HG03280 (cell line): ENCODE data around the gene STXBP5.
A peak's percentile ranks its signal among the peaks of the same experiment; 100 is the strongest.

Experiments
- ATAC-seq: cut with Tn5 transposase; IDR thresholded peaks from one replicate; pipeline ENCODE4 v1.9.1; 2021; ENCODE audit warnings: mild to moderate bottlenecking, moderate library complexity; ENCODE audit not compliant: unreplicated experiment

Gene STXBP5

GRCh38 chr6:147418523-147418922 lies 214.3 kb downstream of the STXBP5 start:
- ATAC-seq: no peak

- no peak for ATAC-seq
These were observed 217.7 kb downstream of the STXBP5 start for GRCh38 chr6:147421903-147422302.

GRCh38 chr6:147423111-147423510 lies 218.9 kb downstream of the STXBP5 start:
- no peak for ATAC-seq

- no peak for ATAC-seq
These were observed 225.6 kb downstream of the STXBP5 start for GRCh38 chr6:147429794-147430193.

GRCh38 chr6:147430811-147431210 lies 226.6 kb downstream of the STXBP5 start:
- ATAC-seq: no peak

GRCh38 chr6:147434076-147434475 lies 229.9 kb downstream of the STXBP5 start:
- ATAC-seq: no peak

- ATAC-seq: no peak
These were observed 230.3 kb downstream of the STXBP5 start for GRCh38 chr6:147434516-147434915.

- no peak for ATAC-seq
These were observed 233.4 kb downstream of the STXBP5 start for GRCh38 chr6:147437615-147438014.

GRCh38 chr6:147438758-147439528 lies 234.7 kb downstream of the STXBP5 start:
- peak; percentile 61 for ATAC-seq
